ENCODE measurements around the gene C18orf63. TPM values are rescaled to one million over a fixed set of nuclear protein-coding genes. Genes with fewer than 3 reads are reported as not detected.
A peak's percentile ranks its signal among the peaks of the same experiment; 100 is the strongest.

C18orf63 gene
- total and polyA plus RNA-seq, 9 donors, result not detected

- no peaks in the 10 kb centered on the region for H3K27me3 ChIP-seq
- no peaks in the 10 kb centered on the region for H3K9me3 ChIP-seq
- TF ChIP-seq CTCF (IDR thresholded peaks at IDR 0.05) (no peak), EP300 (IDR thresholded peaks at IDR 0.05) (no peak), POLR2A (IDR thresholded peaks at IDR 0.05) (no peak)
- peaks cover 16% of the 10 kb centered on the region for H3K4me1 ChIP-seq (ENCODE audit: insufficient read depth)
- H3K4me3 ChIP-seq, result peak overlapping the region; percentile 8
- peak in 1 of 5 donors; percentile 41 for DNase-seq
- intact Hi-C loops (cut with DNase I), result loop anchor here in 2 of 4 donors (5.0 to 10.0 kb wide), 2 partner anchors 54 to 141 kb away; partner anchors contain the start of genes FBXO15 (in 1 of the 2) and TIMM21 (in 1 of the 2)
- H3K36me3 ChIP-seq, result no peaks in the 10 kb centered on the region
- 45 to 57% (median 48%) methylated on average over 9 of the region's 9 CpGs for WGBS, 3 donors
- H3K27ac ChIP-seq, result peak overlapping the region; percentile 9 to 27
These were observed 26.9 kb upstream of the C18orf63 start for GRCh38 chr18:74288730-74289129.

GRCh38 chr18:74289137-74289536 lies 26.5 kb upstream of the C18orf63 start:
- Histone ChIP-seq H3K36me3 (no peaks in the 10 kb centered on the region), H3K27ac (peak overlapping the region in 1 of 2 donors; percentile 27), H3K9me3 (no peaks in the 10 kb centered on the region), H3K27me3 (no peaks in the 10 kb centered on the region), H3K4me3 (peak overlapping the region; percentile 8), H3K4me1 (ENCODE audit: insufficient read depth) (peaks cover 14% of the 10 kb centered on the region)
- no peak for DNase-seq
- TF ChIP-seq POLR2A (IDR thresholded peaks at IDR 0.05) (no peak), EP300 (IDR thresholded peaks at IDR 0.05) (no peak), CTCF (IDR thresholded peaks at IDR 0.05) (no peak)
- 36 to 40% (median 39%) methylated on average over 3 of the region's 3 CpGs for WGBS, 3 donors
- intact Hi-C loops (cut with DNase I), result loop anchor here in 2 of 4 donors (5.0 to 10.0 kb wide), 2 partner anchors 54 to 142 kb away; partner anchors contain the start of genes FBXO15 (in 1 of the 2) and TIMM21 (in 1 of the 2)

GRCh38 chr18:74290021-74290420 lies 25.6 kb upstream of the C18orf63 start:
- no peaks in the 10 kb centered on the region for H3K36me3 ChIP-seq
- peak overlapping the region; percentile 91 for H3K4me3 ChIP-seq
- intact Hi-C loops (cut with DNase I), result loop anchor here in 1 of 4 donors (10.0 kb wide), 1 partner anchor 85 kb away; no protein-coding TSS in a partner anchor
- H3K9me3 ChIP-seq, result no peaks in the 10 kb centered on the region
- no peak for TF ChIP-seq POLR2A (IDR thresholded peaks at IDR 0.05)
- no peak for TF ChIP-seq CTCF (IDR thresholded peaks at IDR 0.05)
- TF ChIP-seq EP300 (IDR thresholded peaks at IDR 0.05), result no peak
- H3K27me3 ChIP-seq, result no peaks in the 10 kb centered on the region
- peak overlapping the region in 1 of 2 donors; percentile 52 for H3K27ac ChIP-seq
- H3K4me1 ChIP-seq (ENCODE audit: insufficient read depth), result peaks cover 12% of the 10 kb centered on the region
- no peak for DNase-seq
- 87 to 94% (median 91%) methylated on average over 7 of the region's 7 CpGs for WGBS, 3 donors

- peak in 4 of 5 donors; percentile 40 to 65 (median 61) for DNase-seq
- TF ChIP-seq POLR2A (IDR thresholded peaks at IDR 0.05), result no peak
- peak in 1 of 3 donors; percentile 14 for TF ChIP-seq CTCF (IDR thresholded peaks at IDR 0.05)
- no peak for TF ChIP-seq EP300 (IDR thresholded peaks at IDR 0.05)
- Histone ChIP-seq H3K27ac (peak overlapping the region; percentile 48 to 52), H3K27me3 (no peaks in the 10 kb centered on the region), H3K4me1 (ENCODE audit: insufficient read depth) (peaks cover 8% of the 10 kb centered on the region), H3K4me3 (peak overlapping the region; percentile 91), H3K9me3 (no peaks in the 10 kb centered on the region), H3K36me3 (no peaks in the 10 kb centered on the region)
- 2 to 6% (median 5%) methylated on average over 48 to 57 of the region's 57 CpGs for WGBS, 3 donors
- intact Hi-C loops (cut with DNase I), result loop anchor here in 1 of 4 donors (10.0 kb wide), 1 partner anchor 86 kb away; no protein-coding TSS in a partner anchor
These were observed 24.7 kb upstream of the C18orf63 start for GRCh38 chr18:74290794-74291471.

Measured in ovary (tissue), 9 donors.